HL-60 (cell line): ENCODE measurements around the gene ERBB4.

ENCODE experiments used
- DNase-seq, 2 experiments: peaks; one replicate each; pipeline ENCODE4 v3.0.0-alpha.2; 2010 to 2020; ENCODE audit warnings: low read depth in 1 of 2, low spot score in 1 of 2
- H3K27ac ChIP-seq: fragments of 250-450 bp; sonication (Bioruptor Pico); replicated peaks from 2 replicates; pipeline ENCODE4 v1.5.1; 2020; ENCODE audit warnings: mild to moderate bottlenecking, moderate library complexity
- H3K27me3 ChIP-seq: fragments of 250-450 bp; sonication (Bioruptor Pico); 2 replicates; pipeline ENCODE4 v1.5.1; 2021; ENCODE audit warnings: mild to moderate bottlenecking, moderate library complexity; ENCODE audit not compliant: insufficient read depth, poor library complexity, severe bottlenecking
- H3K4me3 ChIP-seq: replicated peaks from 2 replicates; pipeline ENCODE4 v1.5.1; 2011; ENCODE audit warnings: mild to moderate bottlenecking, control low read depth, low read length; ENCODE audit not compliant: insufficient read depth
- GABPA ChIP-seq: IDR thresholded peaks from 2 replicates; pipeline ENCODE4 v1.6.1; 2012; ENCODE audit warnings: low read depth
- POLR2AphosphoS5 ChIP-seq: IDR thresholded peaks from 2 replicates; pipeline ENCODE4 v1.6.1; 2012; ENCODE audit warnings: low read depth
- REST ChIP-seq: IDR thresholded peaks from 2 replicates; pipeline ENCODE4 v1.6.1; 2012; ENCODE audit warnings: low read depth; ENCODE audit not compliant: insufficient replicate concordance
- SPI1 ChIP-seq: IDR thresholded peaks from 2 replicates; pipeline ENCODE4 v1.6.1; 2012; ENCODE audit warnings: low read depth, mild to moderate bottlenecking, borderline replicate concordance
- TF ChIP-seq, protein P1 (sequence below): IDR thresholded peaks from one replicate; pipeline ENCODE4 v1.5.1; 2011; ENCODE audit warnings: low read length, control low read depth, inconsistent platforms; ENCODE audit not compliant: insufficient read depth

The ERBB4 gene

GRCh38 chr2:212484563-212485080 lies 54.0 kb downstream of the ERBB4 start:
- DNase-seq = no peak

GRCh38 chr2:212480447-212480846 lies 58.2 kb downstream of the ERBB4 start:
- DNase-seq = no peak
- Histone ChIP-seq H3K27me3 (no peaks in the 10 kb centered on the region), H3K27ac (no peak overlapping the region), H3K4me3 (no peak overlapping the region)
- TF ChIP-seq SPI1 = no peak
- TF ChIP-seq, protein P1, sequence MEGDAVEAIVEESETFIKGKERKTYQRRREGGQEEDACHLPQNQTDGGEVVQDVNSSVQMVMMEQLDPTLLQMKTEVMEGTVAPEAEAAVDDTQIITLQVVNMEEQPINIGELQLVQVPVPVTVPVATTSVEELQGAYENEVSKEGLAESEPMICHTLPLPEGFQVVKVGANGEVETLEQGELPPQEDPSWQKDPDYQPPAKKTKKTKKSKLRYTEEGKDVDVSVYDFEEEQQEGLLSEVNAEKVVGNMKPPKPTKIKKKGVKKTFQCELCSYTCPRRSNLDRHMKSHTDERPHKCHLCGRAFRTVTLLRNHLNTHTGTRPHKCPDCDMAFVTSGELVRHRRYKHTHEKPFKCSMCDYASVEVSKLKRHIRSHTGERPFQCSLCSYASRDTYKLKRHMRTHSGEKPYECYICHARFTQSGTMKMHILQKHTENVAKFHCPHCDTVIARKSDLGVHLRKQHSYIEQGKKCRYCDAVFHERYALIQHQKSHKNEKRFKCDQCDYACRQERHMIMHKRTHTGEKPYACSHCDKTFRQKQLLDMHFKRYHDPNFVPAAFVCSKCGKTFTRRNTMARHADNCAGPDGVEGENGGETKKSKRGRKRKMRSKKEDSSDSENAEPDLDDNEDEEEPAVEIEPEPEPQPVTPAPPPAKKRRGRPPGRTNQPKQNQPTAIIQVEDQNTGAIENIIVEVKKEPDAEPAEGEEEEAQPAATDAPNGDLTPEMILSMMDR = no peak
- no peak for TF ChIP-seq GABPA
- no peak for TF ChIP-seq REST
- TF ChIP-seq POLR2AphosphoS5 = no peak

More at GRCh38 chr2:212484563-212485080, 54.0 kb downstream of the ERBB4 start:
- Histone ChIP-seq H3K27me3 (no peaks in the 10 kb centered on the region), H3K4me3 (no peak overlapping the region), H3K27ac (no peak overlapping the region)
- TF ChIP-seq SPI1 (no peak), POLR2AphosphoS5 (no peak), REST (no peak), GABPA (no peak)
- TF ChIP-seq, protein P1 = no peak

DNA sequence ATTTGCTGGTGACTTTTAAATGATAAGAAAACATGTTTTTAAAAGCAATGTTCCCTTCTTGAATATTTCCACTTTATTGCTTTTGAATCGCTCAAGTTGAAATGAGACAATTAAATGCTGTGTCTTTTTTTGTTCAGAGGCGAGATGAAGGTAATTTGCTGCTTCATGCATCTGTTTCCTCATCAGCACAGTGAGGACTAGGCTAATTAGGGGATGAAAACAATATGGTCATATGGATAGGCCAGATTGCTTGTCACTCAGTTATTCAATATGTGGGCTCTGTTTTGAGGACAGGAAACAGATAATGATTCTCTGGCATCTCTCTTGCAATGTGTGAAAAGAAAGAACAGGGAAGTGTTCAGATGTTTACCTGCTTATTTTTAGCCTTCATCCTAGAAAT lies 61.0 kb downstream of the ERBB4 start:
- Histone ChIP-seq H3K4me3 (no peak overlapping the region), H3K27me3 (no peaks in the 10 kb centered on the region), H3K27ac (no peak overlapping the region)
- no peak for TF ChIP-seq POLR2AphosphoS5
- no peak for TF ChIP-seq REST
- no peak for TF ChIP-seq SPI1
- TF ChIP-seq, protein P1 = no peak
- TF ChIP-seq GABPA = no peak
- no peak for DNase-seq
